T1000 (cell line): ENCODE data around the gene CDH22.

Experiments
- DNase-seq: peaks from one replicate; lab custom pipeline; 2025; ENCODE audit warnings: mixed read lengths; lab: John Stamatoyannopoulos, UW

Gene CDH22

GRCh38 chr20:46192376-46192944 is 115.8 kb downstream of the CDH22 start:
- no peak for DNase-seq

- DNase-seq = no peak
Measured at GRCh38 chr20:46191611-46192010, 116.7 kb downstream of the CDH22 start.

- DNase-seq = no peak
Measured at GRCh38 chr20:46191168-46191540, 117.1 kb downstream of the CDH22 start.

GRCh38 chr20:46190478-46191167 is 117.7 kb downstream of the CDH22 start:
- DNase-seq = no peak

GRCh38 chr20:46188866-46189541 is 119.3 kb downstream of the CDH22 start:
- DNase-seq = no peak

GRCh38 chr20:46186210-46186609 is 122.1 kb downstream of the CDH22 start:
- no peak for DNase-seq

GRCh38 chr20:46185353-46185752 is 122.9 kb downstream of the CDH22 start:
- DNase-seq = no peak

- DNase-seq = no peak
Measured at GRCh38 chr20:46183768-46184167, 124.5 kb downstream of the CDH22 start.

GRCh38 chr20:46182276-46183200 is 125.8 kb downstream of the CDH22 start:
- DNase-seq = no peak

- no peak for DNase-seq
Measured at GRCh38 chr20:46179862-46180261, 128.4 kb downstream of the CDH22 start.

GRCh38 chr20:46178891-46179290 is 129.4 kb downstream of the CDH22 start:
- DNase-seq = no peak

- DNase-seq = no peak
Measured at GRCh38 chr20:46177768-46178167, 130.5 kb downstream of the CDH22 start.

GRCh38 chr20:46176739-46177378 is 131.4 kb downstream of the CDH22 start:
- DNase-seq = no peak

- DNase-seq = no peak
Measured at GRCh38 chr20:46175127-46175494, 133.2 kb downstream of the CDH22 start.

GRCh38 chr20:46174469-46175126 is 133.7 kb downstream of the CDH22 start:
- DNase-seq = no peak

GRCh38 chr20:46173652-46174468 is 134.4 kb downstream of the CDH22 start:
- no peak for DNase-seq

GRCh38 chr20:46172961-46173536 is 135.2 kb downstream of the CDH22 start:
- DNase-seq = no peak

GRCh38 chr20:46172455-46172854 is 135.8 kb downstream of the CDH22 start:
- no peak for DNase-seq

- DNase-seq = no peak
Measured at GRCh38 chr20:46171909-46172308, 136.4 kb downstream of the CDH22 start.

GRCh38 chr20:46171476-46171875 is 136.8 kb downstream of the CDH22 start:
- no peak for DNase-seq
